SK-N-SH (cell line): ENCODE measurements around the gene ZKSCAN1.

Source experiments
- CTCF ChIP-seq: fragments of 200-600 bp; sonication (generic); IDR thresholded peaks from 2 replicates; pipeline ENCODE4 v1.6.1; 2017; ENCODE audit warnings: antibody characterized with exemption, mild to moderate bottlenecking, moderate library complexity
- MAX ChIP-seq: IDR thresholded peaks from 2 replicates; pipeline ENCODE4 v1.4.0; 2012; ENCODE audit warnings: low read depth
- RCOR1 ChIP-seq: fragments of 150-350 bp; IDR thresholded peaks from 2 replicates; pipeline ENCODE4 v1.6.1; 2017; ENCODE audit warnings: antibody characterized with exemption, low read length
- SIN3A ChIP-seq: IDR thresholded peaks from 2 replicates; pipeline ENCODE4 v1.6.1; 2012; ENCODE audit warnings: low read depth, mild to moderate bottlenecking, low read length, moderate library complexity, borderline replicate concordance

GRCh38 chr7:100017300-100017699 lies 1.9 kb downstream of the ZKSCAN1 start:
- TF ChIP-seq SIN3A (no peak), CTCF (no peak), RCOR1 (no peak), MAX (no peak)
